ENCODE results near the gene LEFTY2. TPM values are rescaled to one million over a fixed set of nuclear protein-coding genes. Genes with fewer than 3 reads are reported as not detected.

LEFTY2 gene
- total and polyA plus RNA-seq, 9 of the 15 experiments (the other 6 are each of a cell fraction or from before 2014, with no cell fraction given): 0.04 to 0.14 TPM; not detected in 7

DNA sequence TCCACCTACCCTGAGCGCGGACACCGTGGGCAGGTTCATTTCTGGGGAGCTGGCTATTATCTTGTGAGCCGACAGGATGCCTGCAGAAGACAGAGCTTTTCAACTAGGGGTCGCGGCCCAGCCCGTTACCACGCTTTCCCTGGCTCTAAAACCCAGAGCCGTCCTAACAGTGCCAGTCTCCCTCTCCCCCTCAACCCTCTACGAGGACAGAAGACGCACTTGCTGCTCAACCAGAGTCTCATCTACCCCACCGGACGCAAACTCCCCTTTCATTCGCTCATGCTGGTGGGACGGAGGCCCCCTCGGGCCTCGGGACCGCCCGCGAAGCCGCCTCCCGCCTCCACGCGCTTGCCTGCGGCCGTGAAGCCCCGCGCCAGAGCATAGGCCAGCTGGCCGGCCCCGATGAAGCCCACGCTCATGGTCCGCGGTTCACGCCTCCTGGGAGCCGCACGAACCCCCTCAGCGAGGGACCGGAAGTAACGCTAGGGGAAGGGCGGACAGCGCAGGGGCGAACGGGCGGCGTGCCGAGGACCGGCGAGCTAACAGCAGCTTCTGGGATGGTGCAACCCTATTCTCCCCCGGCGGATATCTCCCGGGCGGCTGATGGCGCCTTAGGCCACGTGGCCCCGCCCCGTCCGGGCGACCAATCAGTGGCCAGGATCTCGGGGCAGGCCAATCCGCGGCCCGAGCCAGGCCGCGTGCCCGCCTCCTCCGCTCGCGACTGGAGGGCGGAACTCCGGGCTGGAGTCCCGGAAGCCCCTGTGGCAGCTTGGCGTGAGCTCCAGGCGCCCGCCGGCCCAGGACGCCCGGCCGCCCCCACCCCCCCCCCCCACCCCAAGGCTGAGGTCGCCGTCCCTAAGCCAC lies 17.1 kb downstream of the LEFTY2 start, which contains the start of gene PYCR2 (continued):
- TF ChIP-seq, protein P1, sequence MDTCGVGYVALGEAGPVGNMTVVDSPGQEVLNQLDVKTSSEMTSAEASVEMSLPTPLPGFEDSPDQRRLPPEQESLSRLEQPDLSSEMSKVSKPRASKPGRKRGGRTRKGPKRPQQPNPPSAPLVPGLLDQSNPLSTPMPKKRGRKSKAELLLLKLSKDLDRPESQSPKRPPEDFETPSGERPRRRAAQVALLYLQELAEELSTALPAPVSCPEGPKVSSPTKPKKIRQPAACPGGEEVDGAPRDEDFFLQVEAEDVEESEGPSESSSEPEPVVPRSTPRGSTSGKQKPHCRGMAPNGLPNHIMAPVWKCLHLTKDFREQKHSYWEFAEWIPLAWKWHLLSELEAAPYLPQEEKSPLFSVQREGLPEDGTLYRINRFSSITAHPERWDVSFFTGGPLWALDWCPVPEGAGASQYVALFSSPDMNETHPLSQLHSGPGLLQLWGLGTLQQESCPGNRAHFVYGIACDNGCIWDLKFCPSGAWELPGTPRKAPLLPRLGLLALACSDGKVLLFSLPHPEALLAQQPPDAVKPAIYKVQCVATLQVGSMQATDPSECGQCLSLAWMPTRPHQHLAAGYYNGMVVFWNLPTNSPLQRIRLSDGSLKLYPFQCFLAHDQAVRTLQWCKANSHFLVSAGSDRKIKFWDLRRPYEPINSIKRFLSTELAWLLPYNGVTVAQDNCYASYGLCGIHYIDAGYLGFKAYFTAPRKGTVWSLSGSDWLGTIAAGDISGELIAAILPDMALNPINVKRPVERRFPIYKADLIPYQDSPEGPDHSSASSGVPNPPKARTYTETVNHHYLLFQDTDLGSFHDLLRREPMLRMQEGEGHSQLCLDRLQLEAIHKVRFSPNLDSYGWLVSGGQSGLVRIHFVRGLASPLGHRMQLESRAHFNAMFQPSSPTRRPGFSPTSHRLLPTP (IDR thresholded peaks at IDR 0.05; ENCODE audit: borderline replicate concordance, extremely low read depth, insufficient read length): no peak
- TF ChIP-seq STAT5A (IDR thresholded peaks at IDR 0.05; ENCODE audit: borderline replicate concordance, low read length) (no peak), ZNF212 (CRISPR knock-in tag; IDR thresholded peaks at IDR 0.05) (no peak), SMARCB1 (IDR thresholded peaks at IDR 0.05; ENCODE audit: insufficient read length, low read depth) (no peak), ZBTB40 (IDR thresholded peaks at IDR 0.05) (peak; percentile 93), ZBTB40 (CRISPR knock-in tag; IDR thresholded peaks at IDR 0.05) (no peak), U2AF1 (optimal IDR thresholded peaks at IDR 0.05; ENCODE audit: low read depth, low read length) (no peak), TCF7L2 (IDR thresholded peaks at IDR 0.05; ENCODE audit: low read depth, low read length) (no peak), ZNF41 (CRISPR knock-in tag; conservative IDR thresholded peaks at IDR 0.05) (no peak), TSC22D4 (tag; IDR thresholded peaks at IDR 0.05) (no peak), E2F3 (CRISPR knock-in tag; IDR thresholded peaks at IDR 0.05) (0 out of 2 replicates have a peak, but pooled peaks have one; percentile 13), ILF3 (IDR thresholded peaks at IDR 0.05; ENCODE audit: borderline replicate concordance) (no peak), EGR1 (conservative IDR thresholded peaks at IDR 0.05) (peak; percentile 62)
- TF ChIP-seq, protein P2, sequence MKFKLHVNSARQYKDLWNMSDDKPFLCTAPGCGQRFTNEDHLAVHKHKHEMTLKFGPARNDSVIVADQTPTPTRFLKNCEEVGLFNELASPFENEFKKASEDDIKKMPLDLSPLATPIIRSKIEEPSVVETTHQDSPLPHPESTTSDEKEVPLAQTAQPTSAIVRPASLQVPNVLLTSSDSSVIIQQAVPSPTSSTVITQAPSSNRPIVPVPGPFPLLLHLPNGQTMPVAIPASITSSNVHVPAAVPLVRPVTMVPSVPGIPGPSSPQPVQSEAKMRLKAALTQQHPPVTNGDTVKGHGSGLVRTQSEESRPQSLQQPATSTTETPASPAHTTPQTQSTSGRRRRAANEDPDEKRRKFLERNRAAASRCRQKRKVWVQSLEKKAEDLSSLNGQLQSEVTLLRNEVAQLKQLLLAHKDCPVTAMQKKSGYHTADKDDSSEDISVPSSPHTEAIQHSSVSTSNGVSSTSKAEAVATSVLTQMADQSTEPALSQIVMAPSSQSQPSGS (CRISPR knock-in tag; IDR thresholded peaks at IDR 0.05): no peak
